GM19351 (cell line): ENCODE data around the gene TECTA.
"Not testable (repeated sequence)": the region's sequence is repeated elsewhere in the genome, so short reads cannot be mapped to it uniquely, and the experiment has no call there.

ENCODE experiments used
- ATAC-seq: cut with Tn5 transposase; IDR thresholded peaks from one replicate; pipeline ENCODE4 v1.9.1; 2021; ENCODE audit warnings: mild to moderate bottlenecking, moderate library complexity; ENCODE audit not compliant: unreplicated experiment

TECTA gene

DNA sequence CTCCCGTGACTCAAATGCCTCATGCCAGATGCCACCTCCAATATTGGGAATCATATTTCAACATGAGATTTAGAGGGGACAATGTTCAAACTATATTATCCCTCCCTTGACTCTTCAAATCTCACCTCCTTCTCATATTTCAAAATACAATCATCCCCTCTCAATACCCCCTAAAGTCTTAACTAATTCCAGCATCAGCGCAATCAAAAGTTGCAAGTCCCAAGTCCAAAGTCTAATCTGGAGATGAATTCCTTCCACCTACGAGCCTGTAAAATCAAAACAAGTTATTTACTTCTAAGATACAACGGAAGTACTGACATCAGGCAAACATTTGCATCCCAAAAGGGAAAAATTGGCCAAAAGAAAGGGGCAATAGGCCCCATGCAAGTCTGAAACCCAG lies 124.3 kb downstream of the TECTA start:
- no peak for ATAC-seq

GRCh38 chr11:121226415-121227263 lies 125.6 kb downstream of the TECTA start:
- ATAC-seq, result no peak

GRCh38 chr11:121228851-121229250 lies 127.8 kb downstream of the TECTA start:
- ATAC-seq, result no peak

DNA sequence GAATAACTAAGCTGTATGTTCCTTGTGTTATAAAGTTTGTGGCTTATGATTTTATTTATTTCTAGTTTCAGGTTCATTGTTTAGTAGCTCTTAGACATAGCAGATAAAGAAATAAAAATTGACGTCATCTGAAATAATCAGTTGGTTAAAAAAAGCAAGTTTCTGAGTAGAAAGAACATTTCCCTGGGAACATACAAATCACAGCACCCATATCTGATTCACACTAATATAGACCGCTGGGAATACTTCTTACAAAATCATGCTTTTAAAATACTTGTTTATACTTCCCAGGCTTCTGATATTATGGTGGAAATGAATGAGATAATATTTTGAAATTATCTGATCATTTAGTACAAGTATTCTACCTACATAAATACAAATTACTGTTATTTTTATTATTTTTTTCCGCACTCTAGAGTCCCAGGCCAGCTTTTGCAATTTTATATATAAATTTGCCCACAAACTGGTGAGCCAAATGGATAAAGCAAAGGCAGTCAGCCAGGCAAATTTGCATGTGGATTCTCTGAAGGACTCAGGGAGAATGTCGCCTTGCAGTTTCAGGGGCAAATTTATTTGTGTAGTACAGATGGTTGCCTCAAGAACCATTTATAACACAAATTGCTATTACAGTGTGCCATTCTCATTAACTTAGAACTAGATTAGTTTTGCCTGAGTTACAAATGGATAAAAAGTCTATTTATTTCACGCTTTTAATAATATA lies 128.6 kb downstream of the TECTA start:
- no peak for ATAC-seq

- no peak for ATAC-seq
Measured at GRCh38 chr11:121231576-121232278, 130.7 kb downstream of the TECTA start.

- no peak for ATAC-seq
Measured at GRCh38 chr11:121235057-121235456, 134.0 kb downstream of the TECTA start.

GRCh38 chr11:121236115-121237001 lies 135.3 kb downstream of the TECTA start:
- peak; percentile 75 for ATAC-seq

- not testable (repeated sequence) for ATAC-seq
Measured at GRCh38 chr11:121237247-121237646, 136.2 kb downstream of the TECTA start.

- ATAC-seq, result no peak
Measured at GRCh38 chr11:121237686-121238658, 136.9 kb downstream of the TECTA start.

DNA sequence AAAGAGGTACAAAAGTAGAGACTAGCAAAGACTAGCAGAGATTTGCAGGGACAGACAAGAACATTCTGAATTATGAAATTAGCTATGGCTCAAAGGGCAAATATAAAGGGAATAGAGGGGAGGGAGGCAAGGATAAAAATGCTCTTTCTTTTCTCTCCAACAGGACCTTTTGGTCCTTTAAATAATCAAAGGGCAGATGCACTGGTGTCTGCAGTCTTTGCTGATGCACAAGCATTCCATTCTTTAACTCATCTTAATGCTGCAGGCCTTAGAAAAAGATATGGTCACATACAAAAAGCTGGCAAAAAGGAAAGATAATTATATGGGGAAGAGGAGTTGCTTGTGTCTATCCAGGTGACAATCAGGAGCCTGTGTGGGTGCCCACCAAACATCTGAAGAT lies 137.9 kb downstream of the TECTA start:
- no peak for ATAC-seq

DNA sequence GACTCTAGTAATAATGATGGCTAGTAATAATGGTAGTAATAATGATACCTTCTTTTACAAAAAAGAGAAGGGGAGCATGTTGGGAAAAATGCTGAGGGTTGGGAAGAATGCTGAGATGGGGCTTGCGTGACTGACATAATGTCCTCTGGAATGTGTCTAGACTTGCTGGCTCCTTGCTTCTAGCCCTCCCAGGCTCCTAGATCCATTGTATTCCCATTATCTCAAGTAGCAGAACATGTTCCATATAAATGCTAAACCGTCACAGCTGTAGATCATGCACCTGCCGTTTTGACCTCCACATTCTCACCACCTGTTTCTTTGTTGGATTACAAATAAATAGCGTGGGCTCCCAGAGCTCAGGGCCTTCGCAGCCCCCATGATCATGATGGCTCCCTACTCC lies 139.0 kb downstream of the TECTA start:
- not testable (repeated sequence) for ATAC-seq

- no peak for ATAC-seq
Measured at GRCh38 chr11:121240650-121241303, 139.7 kb downstream of the TECTA start.
